Type B pancreatic cell (in vitro differentiated cells): ENCODE data around the gene ARIH2. TPM values are rescaled to one million over a fixed set of nuclear protein-coding genes. Genes with fewer than 3 reads are reported as not detected.
"Not testable (repeated sequence)": the region's sequence is repeated elsewhere in the genome, so short reads cannot be mapped to it uniquely, and the experiment has no call there.

Experiments
- DNase-seq: peaks from one replicate; pipeline ENCODE4 v3.0.0; 2021; ENCODE audit warnings: mixed read lengths; ENCODE audit not compliant: unreplicated experiment; ENCODE audit errors: extremely low spot score
- H3K27ac Mint-ChIP-seq: 2 replicates; pipeline ENCODE4 v1.8.0; 2021; ENCODE audit warnings: mild to moderate bottlenecking, mixed read lengths
- H3K27me3 Mint-ChIP-seq: 2 replicates; pipeline ENCODE4 v1.8.0; 2021; ENCODE audit warnings: mixed read lengths
- H3K36me3 Mint-ChIP-seq: 2 replicates; pipeline ENCODE4 v1.8.0; 2021; ENCODE audit warnings: mixed read lengths
- H3K4me1 Mint-ChIP-seq: one replicate; pipeline ENCODE4 v1.8.0; 2021; ENCODE audit warnings: mixed read lengths; ENCODE audit not compliant: unreplicated experiment
- H3K4me3 Mint-ChIP-seq: 2 replicates; pipeline ENCODE4 v1.8.0; 2021; ENCODE audit warnings: mild to moderate bottlenecking, mixed read lengths
- H3K9me3 Mint-ChIP-seq: 2 replicates; pipeline ENCODE4 v1.8.0; 2021; ENCODE audit warnings: mixed read lengths
- total RNA-seq: library from RNA; stranded (reverse); gene quantifications from 2 replicates; pipeline ENCODE4 v1.2.1, GENCODE V29; 2021; ENCODE audit warnings: low replicate concordance
- TF ChIP-seq, protein P1 (sequence below): fragments of 200-600 bp; sonication (generic); conservative IDR thresholded peaks from 2 replicates; pipeline ENCODE4 v1.5.0; 2021; ENCODE audit warnings: antibody characterized with exemption, mild to moderate bottlenecking

Gene ARIH2
- total RNA-seq, 1 donor from 2014 or later = 84.4 TPM

DNA sequence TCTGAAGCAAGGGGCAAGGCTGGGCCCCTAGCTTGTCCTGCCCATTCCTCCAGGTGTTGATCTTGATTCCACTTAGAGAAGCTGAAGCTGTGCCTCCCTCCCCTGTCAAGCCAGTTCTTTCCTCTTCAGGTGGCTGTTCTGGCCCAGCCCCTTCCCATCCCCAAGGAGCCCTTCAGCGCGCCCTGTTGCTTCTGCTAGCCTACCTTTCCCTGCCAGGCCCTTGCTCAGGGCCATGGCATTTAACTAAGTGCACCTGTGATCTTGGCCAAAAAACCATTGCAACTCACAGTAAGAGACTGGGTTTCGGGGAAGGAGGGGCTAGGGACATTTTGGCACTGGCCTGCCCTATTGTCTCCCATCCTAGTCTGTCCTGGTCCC, 86.7 kb downstream of the ARIH2 start:
- Mint-ChIP-seq H3K27ac (peak overlapping the region; percentile 23), H3K4me3 (no peak overlapping the region), H3K27me3 (no peaks in the 10 kb centered on the region), H3K4me1 (peaks cover 19% of the 10 kb centered on the region), H3K9me3 (no peaks in the 10 kb centered on the region), H3K36me3 (peaks cover 11% of the 10 kb centered on the region)
- DNase-seq = no peak
- TF ChIP-seq, protein P1, sequence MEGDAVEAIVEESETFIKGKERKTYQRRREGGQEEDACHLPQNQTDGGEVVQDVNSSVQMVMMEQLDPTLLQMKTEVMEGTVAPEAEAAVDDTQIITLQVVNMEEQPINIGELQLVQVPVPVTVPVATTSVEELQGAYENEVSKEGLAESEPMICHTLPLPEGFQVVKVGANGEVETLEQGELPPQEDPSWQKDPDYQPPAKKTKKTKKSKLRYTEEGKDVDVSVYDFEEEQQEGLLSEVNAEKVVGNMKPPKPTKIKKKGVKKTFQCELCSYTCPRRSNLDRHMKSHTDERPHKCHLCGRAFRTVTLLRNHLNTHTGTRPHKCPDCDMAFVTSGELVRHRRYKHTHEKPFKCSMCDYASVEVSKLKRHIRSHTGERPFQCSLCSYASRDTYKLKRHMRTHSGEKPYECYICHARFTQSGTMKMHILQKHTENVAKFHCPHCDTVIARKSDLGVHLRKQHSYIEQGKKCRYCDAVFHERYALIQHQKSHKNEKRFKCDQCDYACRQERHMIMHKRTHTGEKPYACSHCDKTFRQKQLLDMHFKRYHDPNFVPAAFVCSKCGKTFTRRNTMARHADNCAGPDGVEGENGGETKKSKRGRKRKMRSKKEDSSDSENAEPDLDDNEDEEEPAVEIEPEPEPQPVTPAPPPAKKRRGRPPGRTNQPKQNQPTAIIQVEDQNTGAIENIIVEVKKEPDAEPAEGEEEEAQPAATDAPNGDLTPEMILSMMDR = no peak

- H3K4me1 Mint-ChIP-seq = peaks cover 19% of the 10 kb centered on the region
- no peak for DNase-seq
- peak overlapping the region; percentile 100 for H3K27ac Mint-ChIP-seq
- TF ChIP-seq, protein P1 = no peak
- H3K9me3 Mint-ChIP-seq = no peaks in the 10 kb centered on the region
- H3K36me3 Mint-ChIP-seq = peaks cover 11% of the 10 kb centered on the region
- H3K27me3 Mint-ChIP-seq = no peaks in the 10 kb centered on the region
- peak overlapping the region; percentile 100 for H3K4me3 Mint-ChIP-seq
Observed at GRCh38 chr3:49005998-49006397, 87.4 kb downstream of the ARIH2 start.

- Mint-ChIP-seq H3K27ac (peak overlapping the region; percentile 100), H3K9me3 (no peaks in the 10 kb centered on the region), H3K4me3 (peak overlapping the region; percentile 100), H3K27me3 (no peaks in the 10 kb centered on the region), H3K36me3 (peaks cover 11% of the 10 kb centered on the region), H3K4me1 (peaks cover 19% of the 10 kb centered on the region)
- TF ChIP-seq, protein P1 = no peak
- no peak for DNase-seq
Observed at GRCh38 chr3:49006408-49007067, 87.9 kb downstream of the ARIH2 start.

DNA sequence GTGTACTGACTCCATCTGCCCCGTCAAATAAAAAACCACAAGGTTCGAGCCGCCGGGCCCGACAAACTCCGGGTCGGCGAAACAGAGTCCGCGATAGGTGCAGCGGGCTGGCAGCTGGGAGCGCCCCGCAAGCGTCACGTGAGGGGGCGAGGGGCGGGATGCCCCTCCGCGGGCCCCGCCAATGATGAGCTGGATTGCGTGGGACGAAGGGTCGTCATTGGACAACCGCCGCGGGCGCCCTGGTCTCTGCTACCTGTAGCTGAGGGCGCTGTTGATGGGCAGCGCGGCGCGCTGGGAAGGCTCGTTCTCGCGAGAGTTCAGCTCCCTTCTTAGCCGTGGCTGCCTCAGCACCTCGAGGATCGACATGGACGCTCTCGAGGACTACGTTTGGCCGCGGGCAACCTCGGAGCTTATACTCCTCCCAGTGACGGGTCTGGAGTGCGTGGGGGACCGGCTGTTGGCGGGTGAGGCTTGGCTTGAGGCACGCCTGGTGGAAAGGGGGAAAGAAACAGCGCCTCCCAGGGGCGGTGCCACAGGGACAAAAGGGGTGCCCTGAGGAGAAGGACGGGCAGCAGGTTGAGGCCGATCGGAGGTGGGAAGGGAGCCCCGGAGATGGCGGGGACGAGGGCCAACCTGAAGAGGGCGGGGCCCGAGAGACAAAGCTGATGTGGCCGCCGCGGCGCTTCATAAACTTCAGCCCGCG, 88.6 kb downstream of the ARIH2 start, which contains the start of gene WDR6:
Gene WDR6 (plus strand): TSS at position 324 of the 703 bp plus-strand sequence. CDS start 41 bp downstream, at position 365.
- peak; percentile 97 for DNase-seq
- Mint-ChIP-seq H3K4me1 (peaks cover 19% of the 10 kb centered on the region), H3K27ac (peak within 1 kb of the TSS; percentile 100), H3K4me3 (peak within 1 kb of the TSS; percentile 100), H3K36me3 (peaks cover 11% of the 10 kb centered on the region), H3K9me3 (no peaks in the 10 kb centered on the region), H3K27me3 (no peaks in the 10 kb centered on the region)
- TF ChIP-seq, protein P1 = peak; percentile 46

GRCh38 chr3:49007771-49008528, 89.3 kb downstream of the ARIH2 start:
- Mint-ChIP-seq H3K27ac (peak overlapping the region; percentile 100), H3K9me3 (no peaks in the 10 kb centered on the region), H3K36me3 (peaks cover 11% of the 10 kb centered on the region), H3K4me1 (peaks cover 19% of the 10 kb centered on the region), H3K4me3 (peak overlapping the region; percentile 100), H3K27me3 (no peaks in the 10 kb centered on the region)
- TF ChIP-seq, protein P1 = no peak
- peak; percentile 90 for DNase-seq

DNA sequence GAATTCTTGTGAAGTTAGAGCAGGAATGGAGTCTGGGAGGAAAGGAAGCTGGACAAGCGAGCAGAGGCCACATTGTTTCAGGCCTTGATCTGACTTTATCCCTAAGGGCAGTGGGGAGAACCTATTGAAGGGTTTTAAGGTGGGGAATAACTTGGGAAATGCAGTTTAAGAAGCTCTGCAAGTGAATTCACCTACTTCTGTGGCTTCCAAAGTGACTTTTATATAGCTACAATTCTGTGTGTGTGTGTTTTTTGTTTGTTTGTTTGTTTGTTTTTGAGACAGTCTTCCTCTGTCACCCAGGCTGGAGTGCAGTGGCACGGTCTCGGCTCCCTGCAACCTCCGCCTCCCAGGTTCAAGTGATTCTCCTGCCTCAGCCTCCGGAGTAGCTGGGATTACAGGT, 90.0 kb downstream of the ARIH2 start:
- H3K36me3 Mint-ChIP-seq = peaks cover 11% of the 10 kb centered on the region
- H3K9me3 Mint-ChIP-seq, H3K27me3 Mint-ChIP-seq, DNase-seq: not testable (repeated sequence)
- peak overlapping the region; percentile 100 for H3K27ac Mint-ChIP-seq
- peaks cover 19% of the 10 kb centered on the region for H3K4me1 Mint-ChIP-seq
- H3K4me3 Mint-ChIP-seq = peak overlapping the region; percentile 100
